ENCODE measurements around the gene FBXO31. TPM values are rescaled to one million over a fixed set of nuclear protein-coding genes. Genes with fewer than 3 reads are reported as not detected.

The FBXO31 gene
- total and polyA plus RNA-seq, 5 donors from 2014 or later = 18.8 to 35.5 (median 27.8) TPM

GRCh38 chr16:87309620-87310525 lies 73.7 kb downstream of the FBXO31 start:
- DNase-seq (no peak), ATAC-seq (ENCODE audit: low read depth in 2 of 2) (no peak)
- peaks cover 4% of the 10 kb centered on the region for H3K36me3 Mint-ChIP-seq
- peaks cover 0 to 5% (median 0%) of the 10 kb centered on the region in 7 donors for H3K9me3 Mint-ChIP-seq
- Histone ChIP-seq H3K4me3 (ENCODE audit: low read depth, low read length) (no peak overlapping the region), H3K9me3 (ENCODE audit: control insufficient read depth in 2 of 2, low read length in 2 of 2) (no peaks in the 10 kb centered on the region), H3K27ac (ENCODE audit: insufficient read depth, low read length, poor library complexity, severe bottlenecking) (no peak overlapping the region), H3K4me1 (ENCODE audit: control insufficient read depth, insufficient read depth, low read length, poor library complexity, severe bottlenecking) (no peaks in the 10 kb centered on the region), H3K36me3 (ENCODE audit: control insufficient read depth, insufficient read depth, low read length) (no peaks in the 10 kb centered on the region), H3K27me3 (ENCODE audit: control insufficient read depth, insufficient read depth, low read length) (no peaks in the 10 kb centered on the region)
- no peaks in the 10 kb centered on the region for H3K27me3 Mint-ChIP-seq
- peak overlapping the region in 1 of 4 donors; percentile 32 for H3K4me3 Mint-ChIP-seq
- H3K27ac Mint-ChIP-seq = no peak overlapping the region
- H3K4me1 Mint-ChIP-seq = peaks cover 0 to 6% (median under 1%) of the 10 kb centered on the region in 4 donors

GRCh38 chr16:87308826-87309225 lies 74.8 kb downstream of the FBXO31 start:
- Mint-ChIP-seq H3K9me3 (peaks cover 0 to 5% (median 0%) of the 10 kb centered on the region in 7 donors), H3K36me3 (peaks cover 4% of the 10 kb centered on the region), H3K27ac (no peak overlapping the region)

GRCh38 chr16:87306516-87306915 lies 77.1 kb downstream of the FBXO31 start:
- no peak overlapping the region for H3K4me3 ChIP-seq (ENCODE audit: low read depth, low read length)
- H3K27me3 ChIP-seq (ENCODE audit: control insufficient read depth, insufficient read depth, low read length) = no peaks in the 10 kb centered on the region
- Mint-ChIP-seq H3K27me3 (no peaks in the 10 kb centered on the region), H3K36me3 (peaks cover 4% of the 10 kb centered on the region), H3K27ac (no peak overlapping the region), H3K9me3 (peaks cover 0 to 5% (median 0%) of the 10 kb centered on the region in 7 donors), H3K4me3 (no peak overlapping the region), H3K4me1 (peaks cover 0 to 25% (median 11%) of the 10 kb centered on the region in 4 donors)
- H3K36me3 ChIP-seq (ENCODE audit: control insufficient read depth, insufficient read depth, low read length) = no peaks in the 10 kb centered on the region
- H3K4me1 ChIP-seq (ENCODE audit: control insufficient read depth, insufficient read depth, low read length, poor library complexity, severe bottlenecking) = peaks cover 3% of the 10 kb centered on the region
- DNase-seq (no peak), ATAC-seq (ENCODE audit: low read depth in 2 of 2) (no peak)
- no peak overlapping the region for H3K27ac ChIP-seq (ENCODE audit: insufficient read depth, low read length, poor library complexity, severe bottlenecking)
- H3K9me3 ChIP-seq (ENCODE audit: control insufficient read depth in 2 of 2, low read length in 2 of 2) = no peaks in the 10 kb centered on the region

More at GRCh38 chr16:87308826-87309225, 74.8 kb downstream of the FBXO31 start:
- Histone ChIP-seq H3K9me3 (ENCODE audit: control insufficient read depth in 2 of 2, low read length in 2 of 2) (no peaks in the 10 kb centered on the region), H3K4me3 (ENCODE audit: low read depth, low read length) (no peak overlapping the region), H3K4me1 (ENCODE audit: control insufficient read depth, insufficient read depth, low read length, poor library complexity, severe bottlenecking) (no peaks in the 10 kb centered on the region), H3K27ac (ENCODE audit: insufficient read depth, low read length, poor library complexity, severe bottlenecking) (no peak overlapping the region), H3K36me3 (ENCODE audit: control insufficient read depth, insufficient read depth, low read length) (no peaks in the 10 kb centered on the region), H3K27me3 (ENCODE audit: control insufficient read depth, insufficient read depth, low read length) (no peaks in the 10 kb centered on the region)
- DNase-seq (peak in 1 of 3 donors; percentile 22), ATAC-seq (ENCODE audit: low read depth in 2 of 2) (no peak)
- peaks cover 0 to 6% (median 3%) of the 10 kb centered on the region in 4 donors for H3K4me1 Mint-ChIP-seq
- H3K27me3 Mint-ChIP-seq = no peaks in the 10 kb centered on the region
- no peak overlapping the region for H3K4me3 Mint-ChIP-seq

- Histone ChIP-seq H3K27me3 (ENCODE audit: control insufficient read depth, insufficient read depth, low read length) (no peaks in the 10 kb centered on the region), H3K27ac (ENCODE audit: insufficient read depth, low read length, poor library complexity, severe bottlenecking) (no peak overlapping the region), H3K4me3 (ENCODE audit: low read depth, low read length) (no peak overlapping the region), H3K36me3 (ENCODE audit: control insufficient read depth, insufficient read depth, low read length) (no peaks in the 10 kb centered on the region), H3K9me3 (ENCODE audit: control insufficient read depth in 2 of 2, low read length in 2 of 2) (no peaks in the 10 kb centered on the region), H3K4me1 (ENCODE audit: control insufficient read depth, insufficient read depth, low read length, poor library complexity, severe bottlenecking) (peaks cover 3% of the 10 kb centered on the region)
- Mint-ChIP-seq H3K4me1 (peaks cover 0 to 25% (median 11%) of the 10 kb centered on the region in 4 donors), H3K9me3 (peaks cover 0 to 5% (median 0%) of the 10 kb centered on the region in 7 donors), H3K27ac (no peak overlapping the region), H3K4me3 (no peak overlapping the region), H3K27me3 (no peaks in the 10 kb centered on the region), H3K36me3 (peaks cover 4% of the 10 kb centered on the region)
- DNase-seq (no peak), ATAC-seq (ENCODE audit: low read depth in 2 of 2) (no peak)
These were observed 77.8 kb downstream of the FBXO31 start for GRCh38 chr16:87305505-87306391.

- no peak overlapping the region for H3K4me3 ChIP-seq (ENCODE audit: low read depth, low read length)
- H3K4me1 Mint-ChIP-seq = peaks cover 0 to 25% (median 11%) of the 10 kb centered on the region in 4 donors
- peaks cover 0 to 5% (median 0%) of the 10 kb centered on the region in 7 donors for H3K9me3 Mint-ChIP-seq
- no peaks in the 10 kb centered on the region for H3K9me3 ChIP-seq (ENCODE audit: control insufficient read depth in 2 of 2, low read length in 2 of 2)
- DNase-seq (peak in 1 of 3 donors; percentile 17), ATAC-seq (ENCODE audit: low read depth in 2 of 2) (no peak)
- H3K4me1 ChIP-seq (ENCODE audit: control insufficient read depth, insufficient read depth, low read length, poor library complexity, severe bottlenecking) = peaks cover 3% of the 10 kb centered on the region
- H3K36me3 Mint-ChIP-seq = peaks cover 7% of the 10 kb centered on the region
- no peaks in the 10 kb centered on the region for H3K36me3 ChIP-seq (ENCODE audit: control insufficient read depth, insufficient read depth, low read length)
- no peaks in the 10 kb centered on the region for H3K27me3 ChIP-seq (ENCODE audit: control insufficient read depth, insufficient read depth, low read length)
- H3K27ac ChIP-seq (ENCODE audit: insufficient read depth, low read length, poor library complexity, severe bottlenecking) = no peak overlapping the region
- H3K27me3 Mint-ChIP-seq = no peaks in the 10 kb centered on the region
- H3K4me3 Mint-ChIP-seq = peak overlapping the region in 1 of 4 donors; percentile 32
- H3K27ac Mint-ChIP-seq = peak overlapping the region in 1 of 3 donors; percentile 60
These were observed 78.6 kb downstream of the FBXO31 start for GRCh38 chr16:87304951-87305350.

GRCh38 chr16:87303962-87304521 lies 79.5 kb downstream of the FBXO31 start:
- H3K4me1 Mint-ChIP-seq = peaks cover 0 to 25% (median 11%) of the 10 kb centered on the region in 4 donors
- H3K4me3 Mint-ChIP-seq = no peak overlapping the region
- Histone ChIP-seq H3K27ac (ENCODE audit: insufficient read depth, low read length, poor library complexity, severe bottlenecking) (no peak overlapping the region), H3K4me3 (ENCODE audit: low read depth, low read length) (no peak overlapping the region), H3K9me3 (ENCODE audit: control insufficient read depth in 2 of 2, low read length in 2 of 2) (no peaks in the 10 kb centered on the region), H3K4me1 (ENCODE audit: control insufficient read depth, insufficient read depth, low read length, poor library complexity, severe bottlenecking) (peaks cover 3% of the 10 kb centered on the region), H3K36me3 (ENCODE audit: control insufficient read depth, insufficient read depth, low read length) (no peaks in the 10 kb centered on the region), H3K27me3 (ENCODE audit: control insufficient read depth, insufficient read depth, low read length) (no peaks in the 10 kb centered on the region)
- H3K9me3 Mint-ChIP-seq = peaks cover 0 to 5% (median 0%) of the 10 kb centered on the region in 7 donors
- peaks cover 7% of the 10 kb centered on the region for H3K36me3 Mint-ChIP-seq
- no peak for DNase-seq
- no peak for ATAC-seq (ENCODE audit: low read depth in 2 of 2)
- H3K27me3 Mint-ChIP-seq = no peaks in the 10 kb centered on the region
- H3K27ac Mint-ChIP-seq = no peak overlapping the region

- Histone ChIP-seq H3K4me1 (ENCODE audit: control insufficient read depth, insufficient read depth, low read length, poor library complexity, severe bottlenecking) (peaks cover 3% of the 10 kb centered on the region), H3K27me3 (ENCODE audit: control insufficient read depth, insufficient read depth, low read length) (no peaks in the 10 kb centered on the region), H3K4me3 (ENCODE audit: low read depth, low read length) (no peak overlapping the region), H3K36me3 (ENCODE audit: control insufficient read depth, insufficient read depth, low read length) (no peaks in the 10 kb centered on the region), H3K27ac (ENCODE audit: insufficient read depth, low read length, poor library complexity, severe bottlenecking) (no peak overlapping the region), H3K9me3 (ENCODE audit: control insufficient read depth in 2 of 2, low read length in 2 of 2) (no peaks in the 10 kb centered on the region)
- Mint-ChIP-seq H3K27me3 (no peaks in the 10 kb centered on the region), H3K27ac (peak overlapping the region in 2 of 3 donors; percentile 54 to 80), H3K9me3 (peaks cover 0 to 2% (median 0%) of the 10 kb centered on the region in 7 donors), H3K4me3 (peak overlapping the region in 1 of 4 donors; percentile 38), H3K36me3 (peaks cover 6% of the 10 kb centered on the region), H3K4me1 (peaks cover 0 to 20% (median 11%) of the 10 kb centered on the region in 4 donors)
- ATAC-seq (ENCODE audit: low read depth in 2 of 2) (peak in 1 of 2 donors; percentile 67), DNase-seq (peak in 1 of 3 donors; percentile 68)
These were observed 80.1 kb downstream of the FBXO31 start for GRCh38 chr16:87303431-87303930.

All from CD4-positive, CD25-positive, alpha-beta regulatory T cell (primary cell).